A673 (cell line): ENCODE results near the gene KCNMA1. TPM values are rescaled to one million over a fixed set of nuclear protein-coding genes. Genes with fewer than 3 reads are reported as not detected.

Experiments
- BruUV-seq: library from RNA; stranded (reverse); fragments of 400-500 nt; replicated peaks from 2 replicates; lab custom pipeline; 2021; lab: Mats Ljungman, UMichigan
- CTCF ChIA-PET: fragments of 300-600 bp; sonication (Branson Sonifier 250); formaldehyde crosslinking; loops from one replicate; lab custom pipeline; 2022; ENCODE audit warnings: antibody characterized with exemption; lab: Charles Lee
- POLR2A ChIA-PET: fragments of 300-600 bp; sonication (Branson Sonifier 250); formaldehyde crosslinking; loops from one replicate; lab custom pipeline; 2022; ENCODE audit warnings: antibody characterized with exemption; ENCODE audit not compliant: low non-redundant PET; lab: Charles Lee
- DNase-seq: peaks from one replicate; pipeline ENCODE4 v3.0.0-alpha.2; 2015; ENCODE audit warnings: low spot score
- H3K27ac ChIP-seq: fragments of 200-600 bp; sonication (generic); 2 replicates; pipeline ENCODE4 v1.5.1; 2016; ENCODE audit warnings: mixed run types, low read depth, mild to moderate bottlenecking, mixed read lengths, antibody characterized with exemption, low read length; ENCODE audit not compliant: poor library complexity, severe bottlenecking
- H3K27me3 ChIP-seq: fragments of 200-600 bp; sonication (generic); replicated peaks from 2 replicates; pipeline ENCODE4 v1.6.1; 2017; ENCODE audit warnings: mixed run types, low read depth, mild to moderate bottlenecking, mixed read lengths, antibody characterized with exemption, low read length; ENCODE audit not compliant: insufficient read depth, poor library complexity
- H3K36me3 ChIP-seq: fragments of 200-600 bp; sonication (generic); 2 replicates; pipeline ENCODE4 v1.6.1; 2016; ENCODE audit warnings: mixed run types, mild to moderate bottlenecking, mixed read lengths, antibody characterized with exemption, low read length; ENCODE audit not compliant: insufficient read depth, poor library complexity, severe bottlenecking
- H3K4me1 ChIP-seq: fragments of 200-600 bp; sonication (generic); 2 replicates; pipeline ENCODE4 v1.6.1; 2017; ENCODE audit warnings: mixed run types, mild to moderate bottlenecking, mixed read lengths, antibody characterized with exemption, low read length; ENCODE audit not compliant: insufficient read depth, poor library complexity, severe bottlenecking
- H3K4me3 ChIP-seq: fragments of 200-600 bp; sonication (generic); 2 replicates; pipeline ENCODE4 v1.5.1; 2016; ENCODE audit warnings: low read depth, mixed run types, mild to moderate bottlenecking, mixed read lengths, low read length; ENCODE audit not compliant: poor library complexity, severe bottlenecking
- H3K9me3 ChIP-seq: fragments of 200-600 bp; sonication (generic); 2 replicates; pipeline ENCODE4 v1.6.1; 2016; ENCODE audit warnings: mixed run types, low read depth, mild to moderate bottlenecking, mixed read lengths, antibody characterized with exemption, low read length; ENCODE audit not compliant: poor library complexity, severe bottlenecking
- EZH2 ChIP-seq: fragments of 200-600 bp; sonication (generic); IDR thresholded peaks from 2 replicates; pipeline ENCODE4 v1.6.1; 2017; ENCODE audit warnings: borderline replicate concordance, low read depth, mild to moderate bottlenecking, mixed read lengths, antibody characterized with exemption, low read length; ENCODE audit not compliant: poor library complexity, severe bottlenecking
- intact Hi-C: fragments of 100-400 bp; cut with micrococcal nuclease; formaldehyde crosslinking; loops from one replicate; pipeline ENCODE4 v1.10.0; 2022; ENCODE audit not compliant: unreplicated experiment
- total RNA-seq: library from RNA; stranded (reverse); gene quantifications from 2 replicates; pipeline ENCODE4 v1.2.3, GENCODE V29; 2021
- TF ChIP-seq, protein P1 (sequence below): fragments of 300-800, 200-600 bp; sonication (generic); conservative IDR thresholded peaks from 2 replicates; pipeline ENCODE4 v1.5.1; 2017; ENCODE audit warnings: low read depth, mild to moderate bottlenecking, antibody characterized with exemption, low read length, moderate library complexity, mixed read lengths

Gene KCNMA1
- total RNA-seq, 1 experiment from 2014 or later: 0.84 TPM

DNA sequence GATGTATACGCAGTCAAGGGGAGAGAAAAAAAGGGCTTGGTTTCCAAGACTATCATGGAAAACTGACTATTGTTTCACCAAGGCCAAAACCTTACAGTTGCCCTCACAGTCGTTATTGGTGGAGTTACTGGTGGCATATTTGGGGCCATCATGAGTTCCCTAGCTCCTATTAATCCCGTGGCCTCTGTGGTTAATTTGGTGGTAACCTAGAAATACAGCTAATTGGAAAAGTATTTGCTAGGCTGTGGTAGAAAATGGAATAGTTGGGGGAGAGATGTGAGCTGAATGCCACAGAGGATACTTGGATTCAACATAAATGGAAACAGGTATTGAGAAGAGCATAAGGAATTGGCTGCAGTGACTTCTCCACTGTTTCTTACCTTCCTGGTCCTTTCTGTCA lies 450.7 kb downstream of the KCNMA1 start:
- Histone ChIP-seq H3K4me1 (no peaks in the 10 kb centered on the region), H3K36me3 (no peaks in the 10 kb centered on the region), H3K4me3 (no peak overlapping the region), H3K27me3 (peaks cover 20% of the 10 kb centered on the region), H3K27ac (no peak overlapping the region), H3K9me3 (no peaks in the 10 kb centered on the region)
- no TSS peak for BruUV-seq
- no peak for DNase-seq
- ChIA-PET POLR2A (no interaction called here), CTCF (no interaction called here)
- intact Hi-C loops: no loop called here
- TF ChIP-seq, protein P1, sequence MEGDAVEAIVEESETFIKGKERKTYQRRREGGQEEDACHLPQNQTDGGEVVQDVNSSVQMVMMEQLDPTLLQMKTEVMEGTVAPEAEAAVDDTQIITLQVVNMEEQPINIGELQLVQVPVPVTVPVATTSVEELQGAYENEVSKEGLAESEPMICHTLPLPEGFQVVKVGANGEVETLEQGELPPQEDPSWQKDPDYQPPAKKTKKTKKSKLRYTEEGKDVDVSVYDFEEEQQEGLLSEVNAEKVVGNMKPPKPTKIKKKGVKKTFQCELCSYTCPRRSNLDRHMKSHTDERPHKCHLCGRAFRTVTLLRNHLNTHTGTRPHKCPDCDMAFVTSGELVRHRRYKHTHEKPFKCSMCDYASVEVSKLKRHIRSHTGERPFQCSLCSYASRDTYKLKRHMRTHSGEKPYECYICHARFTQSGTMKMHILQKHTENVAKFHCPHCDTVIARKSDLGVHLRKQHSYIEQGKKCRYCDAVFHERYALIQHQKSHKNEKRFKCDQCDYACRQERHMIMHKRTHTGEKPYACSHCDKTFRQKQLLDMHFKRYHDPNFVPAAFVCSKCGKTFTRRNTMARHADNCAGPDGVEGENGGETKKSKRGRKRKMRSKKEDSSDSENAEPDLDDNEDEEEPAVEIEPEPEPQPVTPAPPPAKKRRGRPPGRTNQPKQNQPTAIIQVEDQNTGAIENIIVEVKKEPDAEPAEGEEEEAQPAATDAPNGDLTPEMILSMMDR: no peak
- no peak for TF ChIP-seq EZH2

DNA sequence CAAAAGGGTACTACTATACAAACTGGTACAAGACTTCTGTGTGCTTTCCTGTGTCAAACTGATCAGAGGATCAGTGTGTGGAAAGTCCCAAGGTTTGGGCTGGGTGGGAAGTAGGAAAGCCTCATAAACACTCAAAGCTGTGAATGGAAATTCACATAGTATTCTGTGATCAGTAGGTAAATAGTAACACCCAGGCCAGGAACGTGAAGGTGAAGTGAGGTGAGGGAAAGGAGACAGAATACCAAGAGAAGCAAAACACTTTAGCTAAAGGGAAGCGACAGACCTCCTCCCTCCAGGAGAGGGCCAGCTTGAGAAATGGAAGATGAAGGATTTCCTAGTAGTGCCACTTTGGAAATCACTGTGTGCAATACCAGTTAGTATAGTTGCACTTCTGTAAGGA lies 451.9 kb downstream of the KCNMA1 start:
- DNase-seq: no peak
- Histone ChIP-seq H3K27ac (no peak overlapping the region), H3K4me1 (no peaks in the 10 kb centered on the region), H3K27me3 (peaks cover 12% of the 10 kb centered on the region), H3K9me3 (no peaks in the 10 kb centered on the region), H3K4me3 (no peak overlapping the region), H3K36me3 (no peaks in the 10 kb centered on the region)
- intact Hi-C loops: no loop called here
- POLR2A ChIA-PET: no interaction called here
- TF ChIP-seq EZH2: no peak
- TF ChIP-seq, protein P1: no peak
- CTCF ChIA-PET: no interaction called here
- BruUV-seq: no TSS peak

DNA sequence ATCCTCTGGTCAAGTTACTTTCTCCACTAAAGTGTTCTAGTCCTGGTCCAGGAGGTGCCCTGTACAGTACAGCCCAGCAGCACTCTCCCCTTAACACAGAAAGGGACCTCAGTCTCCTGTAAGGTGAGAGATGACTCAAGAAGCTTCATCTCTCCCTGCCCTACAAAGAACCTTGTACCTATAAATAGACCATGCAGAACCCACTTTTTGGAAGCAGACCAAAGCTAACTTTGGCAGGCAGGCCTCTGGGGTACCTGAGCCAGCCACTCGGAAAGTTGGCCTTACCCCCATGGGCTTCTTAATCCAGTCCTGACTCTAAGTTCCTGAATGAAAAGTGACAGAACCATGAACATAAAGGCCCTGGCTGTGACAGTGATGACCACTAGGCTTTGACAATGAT lies 454.8 kb downstream of the KCNMA1 start:
- Histone ChIP-seq H3K27me3 (no peaks in the 10 kb centered on the region), H3K9me3 (no peaks in the 10 kb centered on the region), H3K36me3 (no peaks in the 10 kb centered on the region), H3K4me3 (no peak overlapping the region), H3K27ac (no peak overlapping the region), H3K4me1 (no peaks in the 10 kb centered on the region)
- no peak for DNase-seq
- ChIA-PET POLR2A (no interaction called here), CTCF (no interaction called here)
- TF ChIP-seq, protein P1: no peak
- no peak for TF ChIP-seq EZH2
- no TSS peak for BruUV-seq
- intact Hi-C loops: no loop called here
